GM12878 (cell line): ENCODE results near the gene TSHZ3. TPM values are rescaled to one million over a fixed set of nuclear protein-coding genes. Genes with fewer than 3 reads are reported as not detected.

Experiments
- ATAC-seq: fragments of 200-7000 bp; cut with Tn5 transposase; 3 replicates; pipeline ENCODE4 v1.9.1; 2020; ENCODE audit warnings: mild to moderate bottlenecking, moderate library complexity
- BruUV-seq: library from RNA; stranded (reverse); fragments of 400-500 nt; replicated peaks from 2 replicates; lab custom pipeline; 2021; lab: Mats Ljungman, UMichigan
- CTCF ChIA-PET: fragments of 300-600 bp; sonication (Branson Sonifier 250); formaldehyde crosslinking; extraction: SDS; loops from one replicate; lab custom pipeline; 2021; ENCODE audit warnings: inconsistent platforms; lab: Yijun Ruan, JAX
- POLR2A ChIA-PET: fragments of 350-600 bp; formaldehyde crosslinking; extraction: SDS; loops from one replicate; lab custom pipeline; 2021; ENCODE audit warnings: inconsistent platforms; lab: Charles Lee
- RAD21 ChIA-PET: fragments of 300-600 bp; sonication (Branson Sonifier 250); formaldehyde crosslinking; loops from one replicate; lab custom pipeline; 2023; ENCODE audit warnings: antibody characterized with exemption; ENCODE audit not compliant: unreplicated experiment; lab: Charles Lee
- SMC1A ChIA-PET: fragments of 300-600 bp; sonication (Branson Sonifier 250); formaldehyde crosslinking; loops from one replicate; lab custom pipeline; 2023; ENCODE audit not compliant: unreplicated experiment, uncharacterized antibody; lab: Charles Lee
- DNase-seq: peaks from one replicate; pipeline ENCODE4 v3.0.0-alpha.2; 2011; ENCODE audit warnings: low read depth, low spot score
- FAIRE-seq: peaks from 3 replicates; lab custom pipeline; 2011; peaks lifted over from hg19 to GRCh38; lab: Jason Lieb, UNC
- H2AFZ ChIP-seq: 2 replicates; pipeline ENCODE4 v1.6.0; 2011; ENCODE audit warnings: low read depth, low read length, control low read depth; ENCODE audit not compliant: control insufficient read depth
- H3K27ac ChIP-seq: 2 replicates; pipeline ENCODE4 v1.5.1; 2011; ENCODE audit warnings: control low read depth; ENCODE audit not compliant: control insufficient read depth, insufficient read depth
- H3K27me3 ChIP-seq, 2 experiments: replicated peaks in 1 of 2; 2 replicates each; pipeline versions ENCODE4 v1.6.0 to v1.6.1; 2011; ENCODE audit warnings: low read length in 1 of 2; ENCODE audit not compliant: control insufficient read depth in 2 of 2, insufficient read depth in 2 of 2
- H3K36me3 ChIP-seq, 2 experiments: 2 replicates each; pipeline ENCODE4 v1.5.1; 2011; ENCODE audit warnings: low read length in 1 of 2; ENCODE audit not compliant: control insufficient read depth in 2 of 2, insufficient read depth in 2 of 2
- H3K4me1 ChIP-seq: 2 replicates; pipeline ENCODE4 v1.6.1; 2011; ENCODE audit warnings: mild to moderate bottlenecking, low read length, moderate library complexity, mixed read lengths; ENCODE audit not compliant: control insufficient read depth, insufficient read depth
- H3K4me2 ChIP-seq: 2 replicates; pipeline ENCODE4 v1.6.0; 2011; ENCODE audit warnings: control low read depth; ENCODE audit not compliant: control insufficient read depth, insufficient read depth
- H3K4me3 ChIP-seq: fragments of 200-600 bp; sonication (generic); 2 replicates; pipeline ENCODE4 v1.5.1; 2016
- H3K79me2 ChIP-seq: 2 replicates; pipeline ENCODE4 v1.6.0; 2011; ENCODE audit warnings: low read length; ENCODE audit not compliant: control insufficient read depth, insufficient read depth
- H3K9ac ChIP-seq: 2 replicates; pipeline ENCODE4 v1.8.0; 2011; ENCODE audit warnings: low read length, control low read depth, mixed read lengths; ENCODE audit not compliant: control insufficient read depth, insufficient read depth
- H3K9me3 ChIP-seq: replicated peaks from 3 replicates; pipeline ENCODE4 v1.5.1; 2011; ENCODE audit warnings: mild to moderate bottlenecking, low read length; ENCODE audit not compliant: control insufficient read depth, insufficient read depth
- H4K20me1 ChIP-seq: 2 replicates; pipeline ENCODE4 v1.6.0; 2011; ENCODE audit not compliant: control insufficient read depth, insufficient read depth
- CEBPB ChIP-seq, 2 experiments: fragments of 150-350 bp in 1 of 2; IDR thresholded peaks; 2 replicates each; pipeline ENCODE4 v1.6.1; 2012 to 2014; ENCODE audit warnings: low read depth in 2 of 2, low read length in 2 of 2, borderline replicate concordance in 1 of 2, inconsistent platforms in 1 of 2
- JUNB ChIP-seq: IDR thresholded peaks from 2 replicates; pipeline ENCODE4 v1.6.1; 2016; ENCODE audit warnings: antibody characterized with exemption, mild to moderate bottlenecking
- PAX5 ChIP-seq: IDR thresholded peaks from 2 replicates; pipeline ENCODE4 v1.6.1; 2011; ENCODE audit warnings: low read depth, low read length, borderline replicate concordance
- RELA ChIP-seq: fragments of 450-650 bp; IDR thresholded peaks from 2 replicates; pipeline ENCODE4 v1.8.0; 2014; ENCODE audit warnings: borderline replicate concordance; ENCODE audit not compliant: partially characterized antibody
- RFX5 ChIP-seq: IDR thresholded peaks from 2 replicates; pipeline ENCODE4 v1.6.1; 2011; ENCODE audit warnings: low read depth, low read length, improper control_type of control experiment
- SIX5 ChIP-seq: IDR thresholded peaks from 2 replicates; pipeline ENCODE4 v1.6.1; 2011; ENCODE audit warnings: mild to moderate bottlenecking, low read depth, low read length, moderate library complexity; ENCODE audit not compliant: severe bottlenecking
- SP1 ChIP-seq: IDR thresholded peaks from one replicate; pipeline ENCODE4 v1.6.1; 2011; ENCODE audit warnings: low read depth, low read length
- SREBF2 ChIP-seq: IDR thresholded peaks from 2 replicates; pipeline ENCODE4 v1.6.1; 2012; ENCODE audit warnings: mild to moderate bottlenecking, low read length
- ZNF622 ChIP-seq: fragments of 450-650 bp; IDR thresholded peaks from 2 replicates; pipeline ENCODE4 v1.6.1; 2017; ENCODE audit warnings: mild to moderate bottlenecking, inconsistent platforms
- WGBS: methylation state at CpG from one replicate; pipeline ENCODE4 v1.1.6; 2016; ENCODE audit warnings: low lambda C conversion rate; ENCODE audit not compliant: insufficient replicate concordance, insufficient coverage; ENCODE audit errors: missing lambda C conversion rate; 5-methylcytosine and 5-hydroxymethylcytosine counted together
- in situ Hi-C: fragments of 300-500 bp; cut with MboI; formaldehyde crosslinking; loops from 9 replicates; pipeline ENCODE4 v1.14.3; 2018; ENCODE audit warnings: mixed read lengths
- intact Hi-C: fragments of 100-400 bp; cut with micrococcal nuclease; formaldehyde crosslinking; loops from one replicate; pipeline ENCODE4 v1.14.2; 2022; ENCODE audit not compliant: unreplicated experiment
- polyA plus RNA-seq, 11 experiments: library from polyadenylated mRNA; depleted of rRNA in 4 of 11; unstranded in 6 of 11; stranded (reverse) in 5 of 11; fragments of >200 nt; fragmentation: Nextera tagmentation in 4 of 11; fragmentation: Illumina TruSeq in 1 of 11; extraction: Ambion mirVana in 4 of 11; extraction: Trizol in 1 of 11; gene quantifications; 1 replicate in 1 of 11; 2 replicates in 10 of 11; pipeline versions ENCODE4 v1.2.1 to v1.2.3, GENCODE V29; 2011 to 2016; ENCODE audit warnings: inconsistent platforms in 2 of 11, missing spikeins in 2 of 11, low read depth in 1 of 11
- total RNA-seq, 4 experiments: library from RNA; depleted of rRNA in 3 of 4; stranded (reverse); fragments of >200 nt in 3 of 4; fragmentation: Illumina TruSeq in 1 of 4; extraction: Trizol in 1 of 4; gene quantifications; 2 replicates each; pipeline versions ENCODE4 v1.2.1 to v1.2.3, GENCODE V29; 2013 to 2021
- TF ChIP-seq, protein P1 (sequence below): fragments of 450-650 bp; IDR thresholded peaks from 2 replicates; pipeline ENCODE4 v1.6.1; 2016; ENCODE audit warnings: mild to moderate bottlenecking, moderate library complexity, borderline replicate concordance
- TF ChIP-seq, protein P2 (sequence below): fragments of 450-650 bp; IDR thresholded peaks from 2 replicates; pipeline ENCODE4 v1.6.1; 2016; ENCODE audit warnings: mild to moderate bottlenecking
- TF ChIP-seq, protein P3 (sequence below): fragments of 450-650 bp; IDR thresholded peaks from 2 replicates; pipeline ENCODE4 v1.6.1; 2017; ENCODE audit warnings: mild to moderate bottlenecking, low read depth, inconsistent platforms; ENCODE audit not compliant: poor library complexity, severe bottlenecking

TSHZ3 gene
- total and polyA plus RNA-seq, 10 of the 15 experiments (the other 5 are each of a cell fraction or from before 2014, with no cell fraction given) = 0.23 TPM; not detected in 9

DNA sequence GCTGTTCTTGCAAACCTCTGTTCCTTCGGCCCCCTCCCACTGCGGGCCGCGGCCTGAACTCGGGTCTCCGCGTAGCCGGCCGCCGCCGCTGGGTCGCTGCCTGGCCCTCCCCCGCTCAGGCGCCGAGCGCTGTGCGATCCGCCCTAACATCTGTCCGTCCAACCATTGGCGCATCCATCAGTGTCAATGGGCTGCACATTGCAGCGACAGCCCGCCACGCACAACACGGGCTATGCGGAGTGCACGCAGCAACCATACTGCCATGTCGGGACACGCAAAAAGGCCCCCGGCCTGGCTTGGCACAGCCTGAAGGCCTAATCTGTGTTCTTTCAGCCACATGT lies 2.6 kb upstream of the TSHZ3 start (continued):
- TF ChIP-seq, protein P1, sequence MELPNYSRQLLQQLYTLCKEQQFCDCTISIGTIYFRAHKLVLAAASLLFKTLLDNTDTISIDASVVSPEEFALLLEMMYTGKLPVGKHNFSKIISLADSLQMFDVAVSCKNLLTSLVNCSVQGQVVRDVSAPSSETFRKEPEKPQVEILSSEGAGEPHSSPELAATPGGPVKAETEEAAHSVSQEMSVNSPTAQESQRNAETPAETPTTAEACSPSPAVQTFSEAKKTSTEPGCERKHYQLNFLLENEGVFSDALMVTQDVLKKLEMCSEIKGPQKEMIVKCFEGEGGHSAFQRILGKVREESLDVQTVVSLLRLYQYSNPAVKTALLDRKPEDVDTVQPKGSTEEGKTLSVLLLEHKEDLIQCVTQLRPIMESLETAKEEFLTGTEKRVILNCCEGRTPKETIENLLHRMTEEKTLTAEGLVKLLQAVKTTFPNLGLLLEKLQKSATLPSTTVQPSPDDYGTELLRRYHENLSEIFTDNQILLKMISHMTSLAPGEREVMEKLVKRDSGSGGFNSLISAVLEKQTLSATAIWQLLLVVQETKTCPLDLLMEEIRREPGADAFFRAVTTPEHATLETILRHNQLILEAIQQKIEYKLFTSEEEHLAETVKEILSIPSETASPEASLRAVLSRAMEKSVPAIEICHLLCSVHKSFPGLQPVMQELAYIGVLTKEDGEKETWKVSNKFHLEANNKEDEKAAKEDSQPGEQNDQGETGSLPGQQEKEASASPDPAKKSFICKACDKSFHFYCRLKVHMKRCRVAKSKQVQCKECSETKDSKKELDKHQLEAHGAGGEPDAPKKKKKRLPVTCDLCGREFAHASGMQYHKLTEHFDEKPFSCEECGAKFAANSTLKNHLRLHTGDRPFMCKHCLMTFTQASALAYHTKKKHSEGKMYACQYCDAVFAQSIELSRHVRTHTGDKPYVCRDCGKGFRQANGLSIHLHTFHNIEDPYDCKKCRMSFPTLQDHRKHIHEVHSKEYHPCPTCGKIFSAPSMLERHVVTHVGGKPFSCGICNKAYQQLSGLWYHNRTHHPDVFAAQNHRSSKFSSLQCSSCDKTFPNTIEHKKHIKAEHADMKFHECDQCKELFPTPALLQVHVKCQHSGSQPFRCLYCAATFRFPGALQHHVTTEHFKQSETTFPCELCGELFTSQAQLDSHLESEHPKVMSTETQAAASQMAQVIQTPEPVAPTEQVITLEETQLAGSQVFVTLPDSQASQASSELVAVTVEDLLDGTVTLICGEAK = no peak
- TF ChIP-seq SP1 (no peak), CEBPB (IDR thresholded peaks at IDR 0.05; ENCODE audit: borderline replicate concordance in 1 of 2, low read depth in 2 of 2, low read length in 2 of 2) (no peak), PAX5 (no peak)
- TF ChIP-seq, protein P2, sequence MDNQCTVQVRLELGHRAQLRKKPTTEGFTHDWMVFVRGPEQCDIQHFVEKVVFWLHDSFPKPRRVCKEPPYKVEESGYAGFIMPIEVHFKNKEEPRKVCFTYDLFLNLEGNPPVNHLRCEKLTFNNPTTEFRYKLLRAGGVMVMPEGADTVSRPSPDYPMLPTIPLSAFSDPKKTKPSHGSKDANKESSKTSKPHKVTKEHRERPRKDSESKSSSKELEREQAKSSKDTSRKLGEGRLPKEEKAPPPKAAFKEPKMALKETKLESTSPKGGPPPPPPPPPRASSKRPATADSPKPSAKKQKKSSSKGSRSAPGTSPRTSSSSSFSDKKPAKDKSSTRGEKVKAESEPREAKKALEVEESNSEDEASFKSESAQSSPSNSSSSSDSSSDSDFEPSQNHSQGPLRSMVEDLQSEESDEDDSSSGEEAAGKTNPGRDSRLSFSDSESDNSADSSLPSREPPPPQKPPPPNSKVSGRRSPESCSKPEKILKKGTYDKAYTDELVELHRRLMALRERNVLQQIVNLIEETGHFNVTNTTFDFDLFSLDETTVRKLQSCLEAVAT = no peak

DNA sequence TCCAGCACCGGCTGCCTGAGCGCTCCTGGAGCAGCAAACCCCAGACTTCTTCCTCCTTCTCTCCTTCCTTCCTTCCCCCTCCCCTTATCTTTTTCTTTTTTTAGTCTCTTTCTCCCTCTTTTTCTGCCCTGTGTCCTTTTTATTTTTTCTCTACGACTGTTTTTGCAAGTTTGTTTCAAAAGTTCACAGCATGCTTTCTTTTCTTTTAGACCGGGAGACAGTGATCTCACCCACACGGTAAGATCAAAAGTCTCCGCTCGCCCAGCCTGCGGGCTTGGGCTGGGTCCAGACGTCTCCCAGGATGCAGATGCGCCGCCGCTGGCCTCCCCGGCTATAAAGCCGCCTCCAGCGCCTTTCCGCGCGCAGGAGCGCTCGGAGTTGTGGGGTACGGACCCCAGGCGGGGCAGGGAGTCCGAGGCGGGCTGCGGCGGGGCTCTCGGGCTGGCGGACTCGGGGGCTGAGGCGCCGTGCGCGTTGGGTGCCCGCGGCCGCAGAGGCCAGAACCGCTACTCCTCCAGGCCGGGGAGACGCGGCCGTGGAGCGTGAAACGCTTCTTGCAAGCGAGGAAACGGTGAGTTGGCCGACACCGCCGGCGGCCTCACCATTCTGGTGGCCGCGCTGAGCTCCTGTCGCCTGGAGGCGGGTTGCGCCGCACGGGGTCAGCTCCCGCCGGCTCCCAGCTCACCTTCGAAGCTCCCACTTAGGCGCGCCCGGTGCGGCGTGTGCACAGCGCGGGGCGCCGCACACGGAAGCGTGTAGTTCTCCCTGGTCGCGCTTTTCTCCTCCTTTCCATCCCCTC lies 2.0 kb upstream of the TSHZ3 start:
- in situ Hi-C loops = no loop called here
- DNase-seq (no peak), ATAC-seq (no peak), FAIRE-seq (no peak)
- H3K27ac ChIP-seq = no peak overlapping the region
- ChIA-PET RAD21 (no interaction called here), CTCF (no interaction called here), SMC1A (no interaction called here), POLR2A (no interaction called here)
- no peak overlapping the region for H3K9ac ChIP-seq
- no peak for TF ChIP-seq ZNF622
- no peak for TF ChIP-seq SREBF2
- TF ChIP-seq, protein P3, sequence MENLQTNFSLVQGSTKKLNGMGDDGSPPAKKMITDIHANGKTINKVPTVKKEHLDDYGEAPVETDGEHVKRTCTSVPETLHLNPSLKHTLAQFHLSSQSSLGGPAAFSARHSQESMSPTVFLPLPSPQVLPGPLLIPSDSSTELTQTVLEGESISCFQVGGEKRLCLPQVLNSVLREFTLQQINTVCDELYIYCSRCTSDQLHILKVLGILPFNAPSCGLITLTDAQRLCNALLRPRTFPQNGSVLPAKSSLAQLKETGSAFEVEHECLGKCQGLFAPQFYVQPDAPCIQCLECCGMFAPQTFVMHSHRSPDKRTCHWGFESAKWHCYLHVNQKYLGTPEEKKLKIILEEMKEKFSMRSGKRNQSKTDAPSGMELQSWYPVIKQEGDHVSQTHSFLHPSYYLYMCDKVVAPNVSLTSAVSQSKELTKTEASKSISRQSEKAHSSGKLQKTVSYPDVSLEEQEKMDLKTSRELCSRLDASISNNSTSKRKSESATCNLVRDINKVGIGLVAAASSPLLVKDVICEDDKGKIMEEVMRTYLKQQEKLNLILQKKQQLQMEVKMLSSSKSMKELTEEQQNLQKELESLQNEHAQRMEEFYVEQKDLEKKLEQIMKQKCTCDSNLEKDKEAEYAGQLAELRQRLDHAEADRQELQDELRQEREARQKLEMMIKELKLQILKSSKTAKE = no peak
- TF ChIP-seq JUNB = no peak
- TF ChIP-seq RFX5 = no peak
- no peak for TF ChIP-seq SIX5
- no peak for TF ChIP-seq RELA
- no peak overlapping the region for H2AFZ ChIP-seq
- no peaks in the 10 kb centered on the region for H3K36me3 ChIP-seq
- no peaks in the 10 kb centered on the region for H4K20me1 ChIP-seq
- no peaks in the 10 kb centered on the region; the same call in 2 of the 3 replicates for H3K9me3 ChIP-seq
- H3K79me2 ChIP-seq = no peaks in the 10 kb centered on the region
- H3K4me1 ChIP-seq = no peaks in the 10 kb centered on the region
- WGBS = 51% methylated on average over 53 of the region's 72 CpGs
- no TSS peak for BruUV-seq
- H3K27me3 ChIP-seq = no peaks in the 10 kb centered on the region; a peak in 1 of 4 replicates
- H3K4me3 ChIP-seq = no peak overlapping the region
- intact Hi-C loops = no loop called here
- H3K4me2 ChIP-seq = no peak overlapping the region
